HG03460 (cell line): ENCODE measurements around the gene TJAP1.
"Not testable (repeated sequence)": the region's sequence is repeated elsewhere in the genome, so short reads cannot be mapped to it uniquely, and the experiment has no call there.

Experiments
- ATAC-seq: cut with Tn5 transposase; IDR thresholded peaks from one replicate; pipeline ENCODE4 v1.9.1; 2021; ENCODE audit not compliant: unreplicated experiment

The TJAP1 gene

GRCh38 chr6:43523284-43523683 lies 45.9 kb downstream of the TJAP1 start:
- ATAC-seq, result no peak

GRCh38 chr6:43524483-43524961 lies 47.2 kb downstream of the TJAP1 start:
- no peak for ATAC-seq

GRCh38 chr6:43532201-43532600 lies 54.8 kb downstream of the TJAP1 start:
- no peak for ATAC-seq

GRCh38 chr6:43538986-43539385 lies 61.6 kb downstream of the TJAP1 start:
- not testable (repeated sequence) for ATAC-seq

- not testable (repeated sequence) for ATAC-seq
Observed at GRCh38 chr6:43539409-43539808, 62.0 kb downstream of the TJAP1 start.

GRCh38 chr6:43540507-43540906 lies 63.1 kb downstream of the TJAP1 start:
- ATAC-seq, result no peak

GRCh38 chr6:43541774-43542471 lies 64.6 kb downstream of the TJAP1 start:
- no peak for ATAC-seq

GRCh38 chr6:43544461-43544860 lies 67.1 kb downstream of the TJAP1 start:
- ATAC-seq, result no peak

GRCh38 chr6:43547222-43547621 lies 69.9 kb downstream of the TJAP1 start:
- no peak for ATAC-seq
